PC-3 (cell line): ENCODE data around the gene GFPT2.

Experiments used
- CTCF ChIP-seq: fragments of 300-600 bp; sonication (generic); conservative IDR thresholded peaks from 2 replicates; pipeline ENCODE4 v1.5.1; 2017; ENCODE audit warnings: antibody characterized with exemption, low read depth, mild to moderate bottlenecking, low read length
- EZH2 ChIP-seq: fragments of 300-600 bp; sonication (generic); IDR thresholded peaks from one replicate; pipeline ENCODE4 v1.6.1; 2017; ENCODE audit warnings: antibody characterized with exemption, mild to moderate bottlenecking, low read length; ENCODE audit not compliant: unreplicated experiment

GRCh38 chr5:180365829-180366228 lies 12.7 kb upstream of the GFPT2 start:
- TF ChIP-seq CTCF, result no peak
- no peak for TF ChIP-seq EZH2
